Measurements from ENCODE around the gene CAPS2.

- TF ChIP-seq, protein P1, sequence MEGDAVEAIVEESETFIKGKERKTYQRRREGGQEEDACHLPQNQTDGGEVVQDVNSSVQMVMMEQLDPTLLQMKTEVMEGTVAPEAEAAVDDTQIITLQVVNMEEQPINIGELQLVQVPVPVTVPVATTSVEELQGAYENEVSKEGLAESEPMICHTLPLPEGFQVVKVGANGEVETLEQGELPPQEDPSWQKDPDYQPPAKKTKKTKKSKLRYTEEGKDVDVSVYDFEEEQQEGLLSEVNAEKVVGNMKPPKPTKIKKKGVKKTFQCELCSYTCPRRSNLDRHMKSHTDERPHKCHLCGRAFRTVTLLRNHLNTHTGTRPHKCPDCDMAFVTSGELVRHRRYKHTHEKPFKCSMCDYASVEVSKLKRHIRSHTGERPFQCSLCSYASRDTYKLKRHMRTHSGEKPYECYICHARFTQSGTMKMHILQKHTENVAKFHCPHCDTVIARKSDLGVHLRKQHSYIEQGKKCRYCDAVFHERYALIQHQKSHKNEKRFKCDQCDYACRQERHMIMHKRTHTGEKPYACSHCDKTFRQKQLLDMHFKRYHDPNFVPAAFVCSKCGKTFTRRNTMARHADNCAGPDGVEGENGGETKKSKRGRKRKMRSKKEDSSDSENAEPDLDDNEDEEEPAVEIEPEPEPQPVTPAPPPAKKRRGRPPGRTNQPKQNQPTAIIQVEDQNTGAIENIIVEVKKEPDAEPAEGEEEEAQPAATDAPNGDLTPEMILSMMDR (IDR thresholded peaks at IDR 0.05), result no peak
- TF ChIP-seq POLR2A (IDR thresholded peaks at IDR 0.05) (no peak), POLR2AphosphoS5 (IDR thresholded peaks at IDR 0.05) (no peak), EP300 (IDR thresholded peaks at IDR 0.05) (no peak)
Observed at GRCh38 chr12:75260316-75260715, 69.8 kb downstream of the CAPS2 start.

Measured in upper lobe of left lung (tissue), 4 donors.